SH-SY5Y (cell line): ENCODE data around the gene EGFL7.

ENCODE experiments used
- GATA2 ChIP-seq: IDR thresholded peaks from 2 replicates; pipeline ENCODE4 v1.6.1; 2011; ENCODE audit warnings: mild to moderate bottlenecking, low read depth, low read length
- GATA3 ChIP-seq: IDR thresholded peaks from 2 replicates; pipeline ENCODE4 v1.6.1; 2011; ENCODE audit warnings: low read depth, mild to moderate bottlenecking, low read length, moderate library complexity

- TF ChIP-seq GATA2 (no peak), GATA3 (no peak)
These were observed 37.6 kb downstream of the EGFL7 start for GRCh38 chr9:136700304-136700703.
